Measurements from ENCODE around the gene UNC79. TPM values are rescaled to one million over a fixed set of nuclear protein-coding genes. Genes with fewer than 3 reads are reported as not detected.
"Not testable (repeated sequence)": the region's sequence is repeated elsewhere in the genome, so short reads cannot be mapped to it uniquely, and the experiment has no call there.

Gene UNC79
- total RNA-seq, 1 donor from 2014 or later, result 0.29 TPM

GRCh38 chr14:93410021-93410420 is 20.7 kb upstream of the UNC79 start:
- TF ChIP-seq CTCF (conservative IDR thresholded peaks at IDR 0.05; ENCODE audit: low read depth, low read length), result no peak
- H3K4me3 ChIP-seq (ENCODE audit: low read depth, low read length), result no peak overlapping the region
- no peak for DNase-seq (ENCODE audit: low read depth)

GRCh38 chr14:93410893-93411292 is 19.8 kb upstream of the UNC79 start:
- no peak overlapping the region for H3K4me3 ChIP-seq (ENCODE audit: low read depth, low read length)
- no peak for TF ChIP-seq CTCF (conservative IDR thresholded peaks at IDR 0.05; ENCODE audit: low read depth, low read length)

DNA sequence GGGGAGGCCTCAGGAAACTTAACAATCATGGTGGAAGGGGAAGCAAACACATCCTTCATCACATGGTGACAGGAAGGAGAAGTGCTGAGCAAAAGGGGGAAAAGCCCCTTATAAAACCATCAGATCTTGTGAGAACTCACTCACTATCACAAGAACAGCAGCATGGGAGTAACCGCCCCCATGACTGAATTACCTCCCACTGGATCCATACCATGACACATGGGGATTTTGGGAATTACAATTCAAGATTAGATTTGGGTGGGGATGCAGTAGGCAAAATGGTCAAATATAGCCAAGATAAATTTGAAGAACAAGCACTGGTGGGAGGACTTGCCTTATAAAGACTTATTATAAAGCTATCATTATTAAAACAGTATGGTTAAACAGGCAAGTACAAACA is 5.6 kb upstream of the UNC79 start:
- not testable (repeated sequence) for DNase-seq (ENCODE audit: low read depth); H3K4me3 ChIP-seq (ENCODE audit: low read depth, low read length)

More at GRCh38 chr14:93410893-93411292, 19.8 kb upstream of the UNC79 start:
- no peak for DNase-seq (ENCODE audit: low read depth)

GRCh38 chr14:93426750-93427149 is 4.0 kb upstream of the UNC79 start:
- no peak for TF ChIP-seq CTCF (conservative IDR thresholded peaks at IDR 0.05; ENCODE audit: low read depth, low read length)
- no peak overlapping the region for H3K4me3 ChIP-seq (ENCODE audit: low read depth, low read length)
- DNase-seq (ENCODE audit: low read depth), result no peak

DNA sequence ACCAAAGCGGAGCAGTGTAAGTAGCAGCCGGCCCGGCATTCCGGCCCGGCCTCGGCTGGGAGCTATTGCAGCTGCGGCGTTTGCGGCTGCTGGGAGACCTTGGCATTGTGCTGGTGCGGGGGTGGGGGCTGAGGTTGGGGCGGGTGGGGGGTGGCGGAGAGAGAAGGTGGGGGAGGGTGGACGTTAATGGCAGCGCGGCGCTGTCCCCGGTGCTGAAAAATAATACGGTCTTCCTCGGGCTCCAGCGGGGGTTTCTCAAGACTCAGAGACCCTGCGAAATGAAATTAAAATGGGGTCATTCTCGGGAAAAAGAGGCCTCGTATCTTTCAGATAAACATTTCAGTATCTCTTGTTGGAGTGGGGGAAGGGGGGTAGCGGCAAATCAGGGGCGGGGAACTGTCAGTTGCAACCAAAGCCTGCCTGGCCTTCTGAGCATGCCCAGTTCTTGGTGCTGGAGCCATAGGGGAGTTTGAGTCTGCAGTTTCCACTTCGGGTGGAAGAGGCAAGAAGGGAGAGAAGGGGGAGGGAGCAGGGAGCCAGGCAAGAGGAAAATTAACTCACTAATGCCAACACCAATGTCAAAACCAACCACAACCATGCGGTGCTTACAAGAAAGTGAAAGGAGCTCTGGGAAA is 414 bp downstream of the UNC79 start:
- no peak for TF ChIP-seq CTCF (conservative IDR thresholded peaks at IDR 0.05; ENCODE audit: low read depth, low read length)
- DNase-seq (ENCODE audit: low read depth), result no peak
- H3K4me3 ChIP-seq (ENCODE audit: low read depth, low read length), result peak overlapping the region; percentile 61

GRCh38 chr14:93454224-93454623 is 23.5 kb downstream of the UNC79 start:
- no peak for DNase-seq (ENCODE audit: low read depth)
- TF ChIP-seq CTCF (conservative IDR thresholded peaks at IDR 0.05; ENCODE audit: low read depth, low read length), result no peak
- H3K4me3 ChIP-seq (ENCODE audit: low read depth, low read length), result no peak overlapping the region

DNA sequence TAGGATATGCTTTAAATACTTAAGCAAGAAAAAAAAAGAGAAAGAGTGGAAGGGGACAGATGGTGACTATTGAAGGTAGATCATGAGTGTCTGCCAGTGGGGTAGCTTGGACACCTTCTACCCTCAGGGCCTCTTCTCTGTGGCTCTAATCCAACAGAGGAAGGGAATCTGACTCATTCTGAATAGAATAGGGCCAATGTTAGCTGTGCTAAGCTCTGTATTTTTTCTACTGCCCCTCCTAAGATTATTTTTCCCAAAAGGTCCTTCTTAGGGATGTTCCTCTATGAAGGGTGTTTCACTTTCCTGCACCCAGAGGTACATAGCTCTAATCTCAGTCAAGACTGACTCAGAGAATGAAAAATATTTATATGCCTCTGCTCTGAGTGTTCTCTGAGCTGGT is 25.6 kb downstream of the UNC79 start:
- H3K4me3 ChIP-seq (ENCODE audit: low read depth, low read length), result no peak overlapping the region
- DNase-seq (ENCODE audit: low read depth), result no peak
- no peak for TF ChIP-seq CTCF (conservative IDR thresholded peaks at IDR 0.05; ENCODE audit: low read depth, low read length)
